Right lobe of liver (tissue), 6 donors: Measurements from ENCODE around the gene HMHB1. TPM values are rescaled to one million over a fixed set of nuclear protein-coding genes. Genes with fewer than 3 reads are reported as not detected.
"Not testable (repeated sequence)": the region's sequence is repeated elsewhere in the genome, so short reads cannot be mapped to it uniquely, and the experiment has no call there.

Source experiments
- ATAC-seq, 4 donors: fragments of 200-7000 bp; cut with Tn5 transposase; one replicate each; pipeline ENCODE4 v1.9.1; 2020; ENCODE audit warnings: mild to moderate bottlenecking in 4 of 4, moderate library complexity in 4 of 4
- DNase-seq, 3 donors: peaks; one replicate each; pipeline ENCODE4 v3.0.0-alpha.2; 2020
- H3K27ac ChIP-seq, 3 donors: fragments of 200-600 bp; one replicate each; pipeline ENCODE4 v1.8.0; 2022
- H3K27me3 ChIP-seq, 2 donors: fragments of 200-600 bp; one replicate each; pipeline ENCODE4 v1.8.0; 2022
- H3K36me3 ChIP-seq, 4 donors: fragments of 200-600 bp; sonication (generic) in 1 of 4; one replicate each; pipeline versions ENCODE4 v1.5.1 to v1.8.0; 2017 to 2022; ENCODE audit warnings: control low read depth in 1 of 4
- H3K4me1 ChIP-seq, 4 donors: fragments of 200-600 bp; sonication (generic) in 1 of 4; one replicate each; pipeline versions ENCODE4 v1.5.1 to v1.8.0; 2017 to 2022; ENCODE audit warnings: control low read depth in 1 of 4
- H3K4me3 ChIP-seq, 3 donors: fragments of 200-600 bp; one replicate each; pipeline ENCODE4 v1.8.0; 2022
- H3K9me3 ChIP-seq, 4 donors: fragments of 200-600 bp; sonication (generic) in 1 of 4; one replicate each; pipeline versions ENCODE4 v1.5.1 to v1.8.0; 2017 to 2022; ENCODE audit warnings: control low read depth in 1 of 4
- POLR2A ChIP-seq: fragments of 450-650 bp; IDR thresholded peaks from one replicate; pipeline ENCODE4 v1.6.1; 2017; ENCODE audit warnings: antibody characterized with exemption, mild to moderate bottlenecking
- WGBS: methylation state at CpG from one replicate; pipeline ENCODE4 v1.1.6; 2018; ENCODE audit warnings: low coverage, low lambda C conversion rate; ENCODE audit not compliant: insufficient coverage; ENCODE audit errors: missing lambda C conversion rate; 5-methylcytosine and 5-hydroxymethylcytosine counted together
- intact Hi-C, 2 donors: fragments of 100-400 bp; cut with DNase I; formaldehyde crosslinking; loops; one replicate each; pipeline versions ENCODE4 v1.11.2 to v1.14.1; 2022
- total RNA-seq, 6 experiments: library from RNA; depleted of rRNA in 2 of 6; stranded (reverse); fragments of >200 nt in 2 of 6; fragmentation: NEBNext Ultra II Directional in 3 of 6; extraction: Animal tissue kit (Norgen Biotek cat#: 25700) in 3 of 6; gene quantifications; one replicate each; pipeline versions ENCODE4 v1.1.0 to v1.2.4, GENCODE V29; 2016 to 2023
- TF ChIP-seq, protein P1 (sequence below), 4 donors: fragments of 200-600 bp in 3 of 4; fragments of 450-650 bp in 1 of 4; IDR thresholded peaks; one replicate each; pipeline versions ENCODE4 v1.5.1 to v1.8.0; 2016 to 2022; ENCODE audit warnings: antibody characterized with exemption in 4 of 4, mild to moderate bottlenecking in 2 of 4
- donor health status: DM: no; HTN: yes; CAD: no.
- donor health status: DM: no; HTN: no; CAD: no.
- donor health status: DM: no; HTN: no; CAD: no.
- donor health status: DM: no; HTN: yes; CAD: no.
- donor health status: DM: no; HTN: yes; CAD: no.

HMHB1 gene
- total RNA-seq, 6 experiments from 2014 or later, result not detected

DNA sequence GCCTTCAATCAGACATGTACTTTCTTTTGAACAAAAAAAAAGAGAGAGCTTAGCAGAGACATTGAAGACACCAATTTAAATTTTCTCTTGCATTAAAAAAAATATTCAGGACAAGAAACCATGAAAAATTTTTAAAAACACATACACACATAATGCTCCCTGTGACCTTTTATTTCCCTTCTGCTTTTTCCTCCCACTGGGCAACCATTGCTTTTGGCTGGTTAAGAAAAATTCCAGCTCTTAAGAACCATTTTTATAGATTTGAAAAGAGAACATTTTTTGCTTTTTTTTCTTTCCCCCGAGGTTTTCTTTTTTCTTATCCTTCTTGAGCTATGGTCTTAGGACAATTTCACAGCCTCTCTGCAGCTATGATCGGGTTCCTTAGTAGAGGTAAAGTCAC, 6.1 kb upstream of the HMHB1 start:
- H3K4me3 ChIP-seq, result no peak overlapping the region

DNA sequence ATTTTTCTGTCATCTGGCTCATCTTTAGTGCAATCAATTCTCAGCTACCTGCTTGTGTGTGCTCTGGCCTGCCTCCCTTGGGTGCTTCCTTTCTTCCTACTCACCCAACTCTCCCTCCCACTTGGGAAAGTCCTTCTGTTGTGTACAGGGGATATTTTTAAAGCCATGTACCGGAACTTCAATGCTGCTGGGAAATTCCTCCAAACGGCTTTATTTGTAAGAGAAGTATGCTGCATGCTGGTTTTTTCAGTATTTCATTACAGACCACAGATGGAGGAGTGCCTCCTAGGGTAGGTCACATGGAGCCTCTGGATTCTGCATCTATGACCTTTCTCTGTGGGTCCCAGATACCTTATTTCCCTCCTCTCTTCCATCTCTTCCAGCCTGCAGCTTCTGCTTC, 5.4 kb upstream of the HMHB1 start:
- no peak for ATAC-seq
- H3K27me3 ChIP-seq, result no peaks in the 10 kb centered on the region
- H3K9me3 ChIP-seq, result no peaks in the 10 kb centered on the region
- H3K4me1 ChIP-seq, result no peaks in the 10 kb centered on the region
- no peak for TF ChIP-seq POLR2A
- TF ChIP-seq, protein P1, sequence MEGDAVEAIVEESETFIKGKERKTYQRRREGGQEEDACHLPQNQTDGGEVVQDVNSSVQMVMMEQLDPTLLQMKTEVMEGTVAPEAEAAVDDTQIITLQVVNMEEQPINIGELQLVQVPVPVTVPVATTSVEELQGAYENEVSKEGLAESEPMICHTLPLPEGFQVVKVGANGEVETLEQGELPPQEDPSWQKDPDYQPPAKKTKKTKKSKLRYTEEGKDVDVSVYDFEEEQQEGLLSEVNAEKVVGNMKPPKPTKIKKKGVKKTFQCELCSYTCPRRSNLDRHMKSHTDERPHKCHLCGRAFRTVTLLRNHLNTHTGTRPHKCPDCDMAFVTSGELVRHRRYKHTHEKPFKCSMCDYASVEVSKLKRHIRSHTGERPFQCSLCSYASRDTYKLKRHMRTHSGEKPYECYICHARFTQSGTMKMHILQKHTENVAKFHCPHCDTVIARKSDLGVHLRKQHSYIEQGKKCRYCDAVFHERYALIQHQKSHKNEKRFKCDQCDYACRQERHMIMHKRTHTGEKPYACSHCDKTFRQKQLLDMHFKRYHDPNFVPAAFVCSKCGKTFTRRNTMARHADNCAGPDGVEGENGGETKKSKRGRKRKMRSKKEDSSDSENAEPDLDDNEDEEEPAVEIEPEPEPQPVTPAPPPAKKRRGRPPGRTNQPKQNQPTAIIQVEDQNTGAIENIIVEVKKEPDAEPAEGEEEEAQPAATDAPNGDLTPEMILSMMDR (IDR thresholded peaks at IDR 0.05), result no peak
- no peak overlapping the region for H3K27ac ChIP-seq
- whole genome bisulfite sequencing, result 35% methylated on average over 2 of the region's 2 CpGs
- no peak overlapping the region for H3K4me3 ChIP-seq
- intact Hi-C loops, result no loop called here
- H3K36me3 ChIP-seq, result no peaks in the 10 kb centered on the region
- no peak for DNase-seq

More for the DNA sequence above, 6.1 kb upstream of the HMHB1 start:
- intact Hi-C loops, result no loop called here
- DNase-seq (no peak), ATAC-seq (no peak)
- Histone ChIP-seq H3K36me3 (no peaks in the 10 kb centered on the region), H3K27ac (no peak overlapping the region), H3K27me3 (no peaks in the 10 kb centered on the region), H3K9me3 (no peaks in the 10 kb centered on the region), H3K4me1 (no peaks in the 10 kb centered on the region)
- TF ChIP-seq POLR2A, result no peak
- TF ChIP-seq, protein P1 (IDR thresholded peaks at IDR 0.05), result no peak
- WGBS, result 73% methylated on average over 2 of the region's 2 CpGs

- ATAC-seq (no peak), DNase-seq (no peak)
- Histone ChIP-seq H3K36me3 (no peaks in the 10 kb centered on the region), H3K4me3 (no peak overlapping the region), H3K27me3 (no peaks in the 10 kb centered on the region), H3K4me1 (no peaks in the 10 kb centered on the region), H3K9me3 (no peaks in the 10 kb centered on the region), H3K27ac (no peak overlapping the region)
- intact Hi-C loops, result no loop called here
- 80% methylated on average over 1 of the region's 1 CpG for WGBS
- TF ChIP-seq, protein P1 (IDR thresholded peaks at IDR 0.05), result no peak
- no peak for TF ChIP-seq POLR2A
Observed at GRCh38 chr5:143807401-143807800, 4.6 kb upstream of the HMHB1 start.

DNA sequence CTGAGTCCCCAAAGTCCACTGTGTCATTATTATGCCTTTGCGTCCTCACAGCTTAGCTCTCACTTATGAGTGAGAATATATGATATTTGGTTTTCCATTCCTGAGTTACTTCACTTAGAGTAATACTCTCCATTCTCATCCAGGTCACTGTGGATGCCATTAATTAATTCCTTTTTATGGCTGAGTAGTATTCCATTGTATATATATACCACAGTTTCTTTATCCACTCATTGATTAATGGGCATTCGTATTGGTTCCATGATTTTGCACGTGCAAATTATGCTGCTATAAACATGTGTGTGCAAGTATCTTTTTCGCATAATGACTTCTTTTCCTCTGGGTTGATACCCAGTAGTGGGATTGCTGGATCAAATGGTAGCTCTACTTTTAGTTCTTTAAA, 4.4 kb downstream of the HMHB1 start:
- DNase-seq, H3K9me3 ChIP-seq, H3K27me3 ChIP-seq, H3K27ac ChIP-seq, H3K4me1 ChIP-seq, H3K36me3 ChIP-seq, intact Hi-C loops, H3K4me3 ChIP-seq, ATAC-seq: not testable (repeated sequence)
- WGBS, result 92% methylated on average over 4 of the region's 4 CpGs

GRCh38 chr5:143819716-143820115, 7.8 kb downstream of the HMHB1 start:
- no peaks in the 10 kb centered on the region for H3K9me3 ChIP-seq
- no peaks in the 10 kb centered on the region for H3K27me3 ChIP-seq
- no peaks in the 10 kb centered on the region for H3K36me3 ChIP-seq
- no peak overlapping the region for H3K4me3 ChIP-seq
- DNase-seq, result no peak
- no peaks in the 10 kb centered on the region for H3K4me1 ChIP-seq
- TF ChIP-seq, protein P1 (IDR thresholded peaks at IDR 0.05), result no peak
- TF ChIP-seq POLR2A, result no peak
- intact Hi-C loops, result no loop called here
- no peak for ATAC-seq
- H3K27ac ChIP-seq, result no peak overlapping the region
